CD4-positive, alpha-beta T cell (primary cell): ENCODE data around the gene ERMAP. TPM values are rescaled to one million over a fixed set of nuclear protein-coding genes. Genes with fewer than 3 reads are reported as not detected.

Experiments
- ATAC-seq: fragments of 200-7000 bp; cut with Tn5 transposase; one replicate; pipeline ENCODE4 v1.10.0; 2022; ENCODE audit warnings: mild to moderate bottlenecking; ENCODE audit not compliant: poor library complexity
- CTCF ChIA-PET: fragments of 350-600 bp; sonication (Branson Sonifier 250); formaldehyde crosslinking; loops from one replicate; lab custom pipeline; 2021; ENCODE audit warnings: antibody characterized with exemption, inconsistent platforms; lab: Charles Lee
- POLR2A ChIA-PET: fragments of 350-600 bp; sonication (Branson Sonifier 250); formaldehyde crosslinking; loops from one replicate; lab custom pipeline; 2021; ENCODE audit warnings: antibody characterized with exemption, inconsistent platforms; lab: Charles Lee
- DNase-seq, 14 experiments: peaks; one replicate each; pipeline ENCODE4 v3.0.0-alpha.2; 2013 to 2020; ENCODE audit warnings: mixed read lengths in 2 of 14
- H3K27ac ChIP-seq, 2 donors: one replicate each; pipeline versions ENCODE4 v1.5.1 to v1.7.0; 2013; ENCODE audit warnings: low read length in 2 of 2, low read depth in 1 of 2, mild to moderate bottlenecking in 1 of 2
- H3K27me3 ChIP-seq, 2 experiments: 1 replicate in 1 of 2; 2 replicates in 1 of 2; pipeline versions ENCODE4 v1.6.1 to v1.7.0; 2013; ENCODE audit warnings: low read length in 2 of 2, control low read depth in 1 of 2, mild to moderate bottlenecking in 1 of 2, moderate library complexity in 1 of 2; ENCODE audit not compliant: insufficient read depth in 2 of 2, control insufficient read depth in 1 of 2
- H3K36me3 ChIP-seq: one replicate; pipeline ENCODE4 v1.6.1; 2013; ENCODE audit warnings: low read length, control low read depth; ENCODE audit not compliant: insufficient read depth
- H3K4me1 ChIP-seq: one replicate; pipeline ENCODE4 v1.6.1; 2013; ENCODE audit warnings: low read length, control low read depth; ENCODE audit not compliant: insufficient read depth
- H3K4me3 ChIP-seq: one replicate; pipeline ENCODE4 v1.5.1; 2013; ENCODE audit warnings: mild to moderate bottlenecking, low read length, moderate library complexity
- H3K9me3 ChIP-seq, 2 experiments: 1 replicate in 1 of 2; 2 replicates in 1 of 2; pipeline versions ENCODE4 v1.6.1 to v1.7.0; 2013; ENCODE audit warnings: low read length in 2 of 2, mild to moderate bottlenecking in 2 of 2, control low read depth in 1 of 2, moderate library complexity in 1 of 2; ENCODE audit not compliant: control insufficient read depth in 1 of 2, insufficient read depth in 1 of 2
- H3K27ac Mint-ChIP-seq: one replicate; pipeline ENCODE4 v1.8.0; 2020; ENCODE audit warnings: mixed read lengths
- H3K27me3 Mint-ChIP-seq: one replicate; pipeline ENCODE4 v1.8.0; 2021; ENCODE audit warnings: mixed read lengths
- H3K36me3 Mint-ChIP-seq: one replicate; pipeline ENCODE4 v1.8.0; 2021; ENCODE audit warnings: low read depth, mixed read lengths
- H3K4me1 Mint-ChIP-seq: one replicate; pipeline ENCODE4 v1.8.0; 2021; ENCODE audit warnings: low read depth, mixed read lengths
- H3K4me3 Mint-ChIP-seq: one replicate; pipeline ENCODE4 v1.8.0; 2020; ENCODE audit warnings: mild to moderate bottlenecking, mixed read lengths
- H3K9me3 Mint-ChIP-seq: one replicate; pipeline ENCODE4 v1.8.0; 2020; ENCODE audit warnings: mixed read lengths
- intact Hi-C, 2 experiments: fragments of 100-400 bp; cut with DNase I in 1 of 2; cut with micrococcal nuclease in 1 of 2; formaldehyde crosslinking; loops; one replicate each; pipeline versions ENCODE4 v1.15.1 to v1.9.0; 2023 to 2025; cut with DNase I, micrococcal nuclease
- total RNA-seq, 174 experiments: library from RNA in 2 of 174; stranded (reverse) in 2 of 174; gene quantifications; one replicate each; pipeline ENCODE4 v1.2.3 and lab custom pipeline; 2021 to 2026
- TF ChIP-seq, protein P1 (sequence below): fragments of 200-600 bp; IDR thresholded peaks from one replicate; pipeline ENCODE4 v1.8.0; 2022; ENCODE audit warnings: antibody characterized with exemption, mild to moderate bottlenecking

Gene ERMAP
- total RNA-seq, 2 experiments from 2014 or later, result 4.4 to 5.0 TPM

DNA sequence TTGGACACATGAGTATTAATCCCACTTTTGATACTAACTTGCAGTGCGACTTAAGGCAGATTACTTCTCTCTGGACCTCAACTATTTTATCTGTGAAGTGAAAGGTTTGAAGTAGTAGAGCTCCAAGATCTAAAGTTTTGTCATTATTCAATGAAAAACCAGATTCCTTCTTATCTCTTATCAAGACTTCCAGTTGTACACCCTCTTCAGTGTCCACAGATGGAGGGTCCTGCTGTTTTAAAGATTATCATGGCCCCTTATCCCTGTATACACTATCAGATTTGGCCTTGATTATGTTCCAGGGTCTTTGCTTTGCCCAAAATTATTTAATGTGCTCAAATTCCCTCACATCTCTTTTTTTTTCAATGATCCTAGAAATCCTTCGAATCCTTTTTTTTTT is 48.8 kb upstream of the ERMAP start:
- TF ChIP-seq, protein P1, sequence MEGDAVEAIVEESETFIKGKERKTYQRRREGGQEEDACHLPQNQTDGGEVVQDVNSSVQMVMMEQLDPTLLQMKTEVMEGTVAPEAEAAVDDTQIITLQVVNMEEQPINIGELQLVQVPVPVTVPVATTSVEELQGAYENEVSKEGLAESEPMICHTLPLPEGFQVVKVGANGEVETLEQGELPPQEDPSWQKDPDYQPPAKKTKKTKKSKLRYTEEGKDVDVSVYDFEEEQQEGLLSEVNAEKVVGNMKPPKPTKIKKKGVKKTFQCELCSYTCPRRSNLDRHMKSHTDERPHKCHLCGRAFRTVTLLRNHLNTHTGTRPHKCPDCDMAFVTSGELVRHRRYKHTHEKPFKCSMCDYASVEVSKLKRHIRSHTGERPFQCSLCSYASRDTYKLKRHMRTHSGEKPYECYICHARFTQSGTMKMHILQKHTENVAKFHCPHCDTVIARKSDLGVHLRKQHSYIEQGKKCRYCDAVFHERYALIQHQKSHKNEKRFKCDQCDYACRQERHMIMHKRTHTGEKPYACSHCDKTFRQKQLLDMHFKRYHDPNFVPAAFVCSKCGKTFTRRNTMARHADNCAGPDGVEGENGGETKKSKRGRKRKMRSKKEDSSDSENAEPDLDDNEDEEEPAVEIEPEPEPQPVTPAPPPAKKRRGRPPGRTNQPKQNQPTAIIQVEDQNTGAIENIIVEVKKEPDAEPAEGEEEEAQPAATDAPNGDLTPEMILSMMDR, result no peak
- peak overlapping the region; percentile 86 for H3K4me3 ChIP-seq
- POLR2A ChIA-PET, result interaction anchor here (1.2 to 3.7 kb wide), 9 partner anchors 10 to 110 kb away, joined by 4 to 75 read pairs (median 24); partner anchors contain the start of genes ERMAP, PPIH, SVBP and TMEM269
- no peak overlapping the region for H3K27ac ChIP-seq
- intact Hi-C loops, result loop anchor here (5.0 to 10.0 kb wide), 9 partner anchors 79 to 1906 kb away; partner anchors contain the start of genes B4GALT2 (in 1 of the 2), CCDC30 (in 1 of the 2), CDC20 (in 1 of the 2) and CFAP57 (in 1 of the 2)
- H3K9me3 ChIP-seq, result no peaks in the 10 kb centered on the region
- DNase-seq, result no peak
- H3K27me3 ChIP-seq, result no peaks in the 10 kb centered on the region
- H3K27ac Mint-ChIP-seq, result no peak overlapping the region
- no peaks in the 10 kb centered on the region for H3K27me3 Mint-ChIP-seq
- peaks cover 29% of the 10 kb centered on the region for H3K36me3 Mint-ChIP-seq
- peaks cover 17% of the 10 kb centered on the region for H3K36me3 ChIP-seq
- H3K4me1 Mint-ChIP-seq, result peaks cover 44% of the 10 kb centered on the region
- no peaks in the 10 kb centered on the region for H3K9me3 Mint-ChIP-seq
- ATAC-seq, result no peak
- no peak overlapping the region for H3K4me3 Mint-ChIP-seq
- H3K4me1 ChIP-seq, result peaks cover 47% of the 10 kb centered on the region
- CTCF ChIA-PET, result interaction anchor here (0.5 to 2.6 kb wide), 2 partner anchors 64 to 78 kb away, joined by 3 to 10 read pairs; partner anchors contain the start of gene ZNF691

DNA sequence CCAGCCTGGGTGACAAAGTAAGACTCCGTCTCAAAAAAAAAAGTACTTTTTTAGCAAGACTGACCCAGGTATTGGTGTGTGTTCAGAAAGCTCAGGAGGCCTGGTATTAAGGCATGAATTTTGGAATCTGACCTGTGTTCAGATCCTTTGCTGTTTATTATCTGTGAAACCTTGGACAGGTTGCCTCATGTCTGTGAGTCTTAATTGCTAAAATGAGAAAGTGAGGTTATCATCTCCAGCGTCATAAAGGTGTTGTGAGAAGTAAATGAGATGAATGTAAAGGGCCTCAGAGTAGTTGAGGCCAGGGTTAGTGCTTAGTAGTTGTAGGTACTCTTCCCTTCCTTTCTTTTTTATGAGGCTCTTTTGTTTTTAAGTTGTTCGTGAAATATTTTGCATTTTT is 47.1 kb upstream of the ERMAP start:
- DNase-seq (no peak), ATAC-seq (no peak)
- peak overlapping the region; percentile 42 for H3K27ac Mint-ChIP-seq
- ChIA-PET CTCF (interaction anchor here (1.4 kb wide), 1 partner anchor 304 kb away, joined by 5 read pairs; no protein-coding TSS in a partner anchor), POLR2A (interaction anchor here (0.9 kb wide), 1 partner anchor 10 kb away, joined by 5 read pairs; no protein-coding TSS in a partner anchor)
- Histone ChIP-seq H3K27ac (no peak overlapping the region), H3K36me3 (peaks cover 32% of the 10 kb centered on the region), H3K4me1 (peaks cover 40% of the 10 kb centered on the region), H3K9me3 (no peaks in the 10 kb centered on the region), H3K4me3 (no peak overlapping the region), H3K27me3 (no peaks in the 10 kb centered on the region)
- H3K4me1 Mint-ChIP-seq, result peaks cover 47% of the 10 kb centered on the region
- TF ChIP-seq, protein P1, result no peak
- peak overlapping the region; percentile 60 for H3K4me3 Mint-ChIP-seq
- no peaks in the 10 kb centered on the region for H3K9me3 Mint-ChIP-seq
- H3K36me3 Mint-ChIP-seq, result peaks cover 44% of the 10 kb centered on the region
- H3K27me3 Mint-ChIP-seq, result no peaks in the 10 kb centered on the region
- intact Hi-C loops, result loop anchor here (5.0 to 10.0 kb wide), 9 partner anchors 77 to 1908 kb away; partner anchors contain the start of genes B4GALT2 (in 1 of the 2), CCDC30 (in 1 of the 2), CDC20 (in 1 of the 2) and CFAP57 (in 1 of the 2)

DNA sequence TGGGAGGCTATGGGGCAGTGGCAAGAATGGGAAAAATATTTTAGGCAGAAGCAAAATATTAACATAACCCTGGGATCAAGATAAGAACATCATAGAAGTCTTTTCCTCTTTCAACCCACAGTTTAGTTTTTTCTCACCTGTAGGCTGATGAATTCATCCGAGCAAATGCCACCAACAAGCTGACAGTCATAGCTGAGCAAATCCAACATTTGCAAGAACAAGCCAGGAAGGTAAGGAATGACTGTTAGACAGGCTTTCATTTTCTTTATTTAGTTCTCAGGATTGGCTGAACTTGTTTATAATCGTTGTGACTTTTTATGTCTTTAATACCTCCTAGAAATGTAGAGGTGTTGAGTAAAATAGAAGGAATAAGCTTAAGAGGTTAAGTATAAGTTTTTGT is 43.5 kb upstream of the ERMAP start:
- Histone ChIP-seq H3K4me3 (no peak overlapping the region), H3K36me3 (peaks cover 67% of the 10 kb centered on the region), H3K4me1 (peaks cover 22% of the 10 kb centered on the region), H3K27me3 (no peaks in the 10 kb centered on the region), H3K9me3 (no peaks in the 10 kb centered on the region), H3K27ac (no peak overlapping the region)
- intact Hi-C loops, result no loop called here
- no peak for ATAC-seq
- Mint-ChIP-seq H3K36me3 (peaks cover 66% of the 10 kb centered on the region), H3K27me3 (no peaks in the 10 kb centered on the region), H3K4me1 (peaks cover 34% of the 10 kb centered on the region), H3K9me3 (no peaks in the 10 kb centered on the region), H3K4me3 (no peak overlapping the region), H3K27ac (no peak overlapping the region)
- CTCF ChIA-PET, result interaction anchor here (1.1 kb wide), 1 partner anchor 300 kb away, joined by 5 read pairs; no protein-coding TSS in a partner anchor
- TF ChIP-seq, protein P1, result no peak
- POLR2A ChIA-PET, result no interaction called here
- DNase-seq, result no peak
